GM13976 (cell line): ENCODE results near the gene SMIM9.

Source experiments
- DNase-seq: peaks from one replicate; pipeline ENCODE4 v3.0.0; 2012; ENCODE audit warnings: low spot score
- CTCF ChIP-seq: IDR thresholded peaks from 2 replicates; pipeline ENCODE4 v1.5.1; 2012; ENCODE audit warnings: borderline replicate concordance, mild to moderate bottlenecking; ENCODE audit not compliant: insufficient read depth; ENCODE audit errors: extremely low read depth, missing control alignments, control extremely low read depth
- in situ Hi-C: fragments of 300-500 bp; cut with MboI; formaldehyde crosslinking; loops from one replicate; pipeline ENCODE4 v1.12.0; 2022; ENCODE audit warnings: low sequenced_read_pairs, mixed read lengths, inconsistent platforms; ENCODE audit not compliant: unreplicated experiment

SMIM9 gene

GRCh38 chrX:154797006-154797405 is 37.5 kb downstream of the SMIM9 start:
- in situ Hi-C loops, result no loop called here
- TF ChIP-seq CTCF, result no peak
- no peak for DNase-seq

- in situ Hi-C loops, result no loop called here
- no peak for DNase-seq
- TF ChIP-seq CTCF, result no peak
Observed at GRCh38 chrX:154795016-154795415, 39.4 kb downstream of the SMIM9 start.

- DNase-seq, result no peak
- in situ Hi-C loops, result no loop called here
- no peak for TF ChIP-seq CTCF
Observed at GRCh38 chrX:154793084-154793795, 41.2 kb downstream of the SMIM9 start.

GRCh38 chrX:154791939-154792338 is 42.5 kb downstream of the SMIM9 start:
- DNase-seq, result no peak
- in situ Hi-C loops, result no loop called here
- no peak for TF ChIP-seq CTCF

GRCh38 chrX:154791467-154791866 is 43.0 kb downstream of the SMIM9 start:
- DNase-seq, result no peak
- TF ChIP-seq CTCF, result no peak
- in situ Hi-C loops, result no loop called here

- no peak for TF ChIP-seq CTCF
- in situ Hi-C loops, result no loop called here
- no peak for DNase-seq
Observed at GRCh38 chrX:154785716-154786115, 48.7 kb downstream of the SMIM9 start.
